Measurements from ENCODE around the gene MYCBP2. TPM values are rescaled to one million over a fixed set of nuclear protein-coding genes. Genes with fewer than 3 reads are reported as not detected.
A peak's percentile ranks its signal among the peaks of the same experiment; 100 is the strongest.

Gene MYCBP2
- total and polyA plus RNA-seq, 9 donors = 45.6 to 145 (median 100) TPM

- Histone ChIP-seq H3K4me3 (no peak overlapping the region), H3K27me3 (no peaks in the 10 kb centered on the region), H3K4me1 (ENCODE audit: insufficient read depth) (peaks cover 4% of the 10 kb centered on the region), H3K9me3 (no peaks in the 10 kb centered on the region), H3K27ac (peak overlapping the region in 1 of 2 donors; percentile 65), H3K36me3 (no peaks in the 10 kb centered on the region)
- 72 to 81% (median 75%) methylated on average over 2 of the region's 2 CpGs for WGBS, 3 donors
- no peak for DNase-seq
- no peak for TF ChIP-seq CTCF (IDR thresholded peaks at IDR 0.05)
- TF ChIP-seq EP300 (IDR thresholded peaks at IDR 0.05) = no peak
- TF ChIP-seq POLR2A (IDR thresholded peaks at IDR 0.05) = no peak
- intact Hi-C loops (cut with DNase I) = no loop called here
These were observed 17.6 kb downstream of the MYCBP2 start for GRCh38 chr13:77309254-77309653.

GRCh38 chr13:77306458-77306857 lies 20.4 kb downstream of the MYCBP2 start:
- TF ChIP-seq CTCF (IDR thresholded peaks at IDR 0.05) = no peak
- TF ChIP-seq POLR2A (IDR thresholded peaks at IDR 0.05) = no peak
- no peak for TF ChIP-seq EP300 (IDR thresholded peaks at IDR 0.05)
- H3K4me1 ChIP-seq (ENCODE audit: insufficient read depth) = peaks cover 3% of the 10 kb centered on the region
- H3K36me3 ChIP-seq = no peaks in the 10 kb centered on the region
- H3K27ac ChIP-seq = peak overlapping the region in 1 of 2 donors; percentile 43
- intact Hi-C loops (cut with DNase I) = no loop called here
- H3K4me3 ChIP-seq = no peak overlapping the region
- no peaks in the 10 kb centered on the region for H3K27me3 ChIP-seq
- DNase-seq = no peak
- H3K9me3 ChIP-seq = no peaks in the 10 kb centered on the region

- Histone ChIP-seq H3K9me3 (no peaks in the 10 kb centered on the region), H3K4me3 (no peak overlapping the region), H3K27ac (peak overlapping the region in 1 of 2 donors; percentile 22), H3K36me3 (no peaks in the 10 kb centered on the region), H3K4me1 (ENCODE audit: insufficient read depth) (peaks cover 9% of the 10 kb centered on the region), H3K27me3 (no peaks in the 10 kb centered on the region)
- TF ChIP-seq EP300 (IDR thresholded peaks at IDR 0.05) (no peak), POLR2A (IDR thresholded peaks at IDR 0.05) (no peak), CTCF (IDR thresholded peaks at IDR 0.05) (no peak)
- DNase-seq = no peak
- intact Hi-C loops (cut with DNase I) = no loop called here
These were observed 21.6 kb downstream of the MYCBP2 start for GRCh38 chr13:77305266-77305665.

- Histone ChIP-seq H3K27ac (peak overlapping the region in 1 of 2 donors; percentile 40), H3K4me1 (ENCODE audit: insufficient read depth) (peaks cover 7% of the 10 kb centered on the region)
- 5 to 22% (median 8%) methylated on average over 5 of the region's 5 CpGs for WGBS, 3 donors
These were observed 26.5 kb downstream of the MYCBP2 start for GRCh38 chr13:77300176-77301037.

More at GRCh38 chr13:77300176-77301037, 26.5 kb downstream of the MYCBP2 start:
- intact Hi-C loops (cut with DNase I) = no loop called here
- no peaks in the 10 kb centered on the region for H3K9me3 ChIP-seq
- H3K27me3 ChIP-seq = no peaks in the 10 kb centered on the region
- no peak for DNase-seq
- no peak overlapping the region for H3K4me3 ChIP-seq
- no peaks in the 10 kb centered on the region for H3K36me3 ChIP-seq
- TF ChIP-seq POLR2A (IDR thresholded peaks at IDR 0.05) = no peak
- TF ChIP-seq EP300 (IDR thresholded peaks at IDR 0.05) = no peak
- TF ChIP-seq CTCF (IDR thresholded peaks at IDR 0.05) = no peak
